WERI-Rb-1 (cell line): ENCODE data around the gene YIPF1.

Source experiments
- DNase-seq: peaks from one replicate; pipeline ENCODE4 v3.0.0-alpha.2; 2020
- H3K27ac ChIP-seq: fragments of 250-450 bp; sonication (Bioruptor Pico); 2 replicates; pipeline ENCODE4 v1.5.1; 2020; ENCODE audit warnings: mild to moderate bottlenecking, moderate library complexity
- H3K27me3 ChIP-seq: fragments of 250-450 bp; sonication (Bioruptor Pico); 2 replicates; pipeline ENCODE4 v1.5.1; 2021; ENCODE audit warnings: mild to moderate bottlenecking, low read depth, moderate library complexity; ENCODE audit not compliant: insufficient read depth, severe bottlenecking
- H3K36me3 ChIP-seq: fragments of 250-450 bp; sonication (Bioruptor Pico); 2 replicates; pipeline ENCODE4 v1.5.1; 2020; ENCODE audit warnings: mild to moderate bottlenecking, moderate library complexity
- H3K4me3 ChIP-seq: 2 replicates; pipeline ENCODE4 v1.5.1; 2011; ENCODE audit warnings: low read depth, mild to moderate bottlenecking, control low read depth, low read length
- H3K9me3 ChIP-seq: fragments of 250-450 bp; sonication (Bioruptor Pico); 2 replicates; pipeline ENCODE4 v1.5.1; 2021; ENCODE audit warnings: mild to moderate bottlenecking, moderate library complexity; ENCODE audit not compliant: severe bottlenecking
- TF ChIP-seq, protein P1 (sequence below): IDR thresholded peaks from 2 replicates; pipeline ENCODE4 v1.5.1; 2011; ENCODE audit warnings: low read depth, mild to moderate bottlenecking, control low read depth, inconsistent platforms, low read length

Gene YIPF1

DNA sequence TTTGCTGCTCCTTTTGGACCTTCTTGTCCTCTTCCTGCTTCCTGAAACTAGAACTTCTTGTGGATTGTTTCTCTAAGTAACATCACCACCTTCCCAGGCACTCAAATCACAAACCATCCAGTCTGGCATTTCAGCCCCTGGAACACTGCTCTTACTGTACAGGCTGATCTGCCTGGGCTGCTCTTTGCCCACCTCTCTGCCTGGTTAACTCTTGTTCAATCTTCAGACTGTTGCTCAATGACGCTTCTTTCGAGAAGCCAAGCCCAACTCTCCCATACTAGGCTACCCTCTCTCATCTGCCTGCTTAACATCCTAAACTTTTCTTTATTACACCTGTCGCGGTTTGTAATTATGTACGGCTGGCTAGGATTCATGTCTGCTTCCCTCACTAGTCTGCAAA is 5.0 kb upstream of the YIPF1 start:
- TF ChIP-seq, protein P1, sequence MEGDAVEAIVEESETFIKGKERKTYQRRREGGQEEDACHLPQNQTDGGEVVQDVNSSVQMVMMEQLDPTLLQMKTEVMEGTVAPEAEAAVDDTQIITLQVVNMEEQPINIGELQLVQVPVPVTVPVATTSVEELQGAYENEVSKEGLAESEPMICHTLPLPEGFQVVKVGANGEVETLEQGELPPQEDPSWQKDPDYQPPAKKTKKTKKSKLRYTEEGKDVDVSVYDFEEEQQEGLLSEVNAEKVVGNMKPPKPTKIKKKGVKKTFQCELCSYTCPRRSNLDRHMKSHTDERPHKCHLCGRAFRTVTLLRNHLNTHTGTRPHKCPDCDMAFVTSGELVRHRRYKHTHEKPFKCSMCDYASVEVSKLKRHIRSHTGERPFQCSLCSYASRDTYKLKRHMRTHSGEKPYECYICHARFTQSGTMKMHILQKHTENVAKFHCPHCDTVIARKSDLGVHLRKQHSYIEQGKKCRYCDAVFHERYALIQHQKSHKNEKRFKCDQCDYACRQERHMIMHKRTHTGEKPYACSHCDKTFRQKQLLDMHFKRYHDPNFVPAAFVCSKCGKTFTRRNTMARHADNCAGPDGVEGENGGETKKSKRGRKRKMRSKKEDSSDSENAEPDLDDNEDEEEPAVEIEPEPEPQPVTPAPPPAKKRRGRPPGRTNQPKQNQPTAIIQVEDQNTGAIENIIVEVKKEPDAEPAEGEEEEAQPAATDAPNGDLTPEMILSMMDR = no peak
- H3K4me3 ChIP-seq = no peak overlapping the region
- no peaks in the 10 kb centered on the region for H3K9me3 ChIP-seq
- no peak overlapping the region for H3K27ac ChIP-seq
- no peak for DNase-seq
- H3K36me3 ChIP-seq = no peaks in the 10 kb centered on the region
- no peaks in the 10 kb centered on the region for H3K27me3 ChIP-seq

DNA sequence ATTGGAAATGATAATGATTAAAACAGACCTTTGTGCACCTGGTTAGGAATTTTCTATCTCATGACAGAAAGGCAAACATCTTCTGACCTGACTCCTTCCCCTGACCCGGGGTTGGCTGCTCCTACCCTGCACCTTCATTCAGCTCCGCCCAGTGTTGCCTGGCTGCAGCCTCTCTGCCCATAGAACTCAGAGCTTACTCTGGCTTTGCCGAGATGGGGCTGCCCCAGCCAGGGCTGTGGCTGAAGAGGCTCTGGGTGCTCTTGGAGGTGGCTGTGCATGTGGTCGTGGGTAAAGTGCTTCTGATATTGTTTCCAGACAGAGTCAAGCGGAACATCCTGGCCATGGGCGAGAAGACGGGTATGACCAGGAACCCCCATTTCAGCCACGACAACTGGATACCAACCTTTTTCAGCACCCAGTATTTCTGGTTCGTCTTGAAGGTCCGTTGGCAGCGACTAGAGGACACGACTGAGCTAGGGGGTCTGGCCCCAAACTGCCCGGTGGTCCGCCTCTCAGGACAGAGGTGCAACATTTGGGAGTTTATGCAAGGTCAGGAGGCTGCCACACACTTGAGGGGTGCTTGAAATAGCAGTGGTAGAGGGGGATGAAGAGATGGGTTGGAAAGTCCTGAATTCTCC is 4.5 kb upstream of the YIPF1 start, which contains the start of gene DIO1:
TSS of gene DIO1 (plus strand) at position 189 of the 638 bp plus-strand sequence. CDS start at position 213, 24 bp downstream.
- Histone ChIP-seq H3K4me3 (no peak within 1 kb of the TSS), H3K27ac (no peak within 1 kb of the TSS), H3K9me3 (no peaks in the 10 kb centered on the region), H3K27me3 (no peaks in the 10 kb centered on the region), H3K36me3 (no peaks in the 10 kb centered on the region)
- DNase-seq = no peak
- TF ChIP-seq, protein P1 = no peak

DNA sequence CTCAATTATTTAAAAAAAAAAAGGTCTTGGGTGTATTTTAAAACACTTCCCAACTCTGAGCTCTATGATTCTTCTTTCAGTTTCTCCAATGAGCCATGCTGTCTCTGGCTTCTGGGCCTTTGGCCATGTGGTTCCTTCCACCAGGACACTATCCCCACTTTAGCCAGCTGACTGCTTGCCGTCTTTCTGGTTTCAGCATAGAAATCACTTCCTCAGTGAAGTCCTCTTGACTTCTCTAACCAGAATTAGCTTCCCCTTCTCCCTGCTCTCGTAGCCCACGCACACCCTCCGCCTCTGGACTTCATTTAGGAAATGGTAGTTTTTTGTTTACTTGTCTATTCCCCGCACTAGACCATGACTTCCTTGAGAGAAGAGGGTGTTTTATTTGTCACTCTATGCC is 3.3 kb upstream of the YIPF1 start:
- no peaks in the 10 kb centered on the region for H3K9me3 ChIP-seq
- no peak for DNase-seq
- no peaks in the 10 kb centered on the region for H3K27me3 ChIP-seq
- peaks cover 2% of the 10 kb centered on the region; the same call in 1 of the 2 replicates for H3K36me3 ChIP-seq
- no peak overlapping the region for H3K27ac ChIP-seq
- TF ChIP-seq, protein P1 = no peak
- H3K4me3 ChIP-seq = no peak overlapping the region

DNA sequence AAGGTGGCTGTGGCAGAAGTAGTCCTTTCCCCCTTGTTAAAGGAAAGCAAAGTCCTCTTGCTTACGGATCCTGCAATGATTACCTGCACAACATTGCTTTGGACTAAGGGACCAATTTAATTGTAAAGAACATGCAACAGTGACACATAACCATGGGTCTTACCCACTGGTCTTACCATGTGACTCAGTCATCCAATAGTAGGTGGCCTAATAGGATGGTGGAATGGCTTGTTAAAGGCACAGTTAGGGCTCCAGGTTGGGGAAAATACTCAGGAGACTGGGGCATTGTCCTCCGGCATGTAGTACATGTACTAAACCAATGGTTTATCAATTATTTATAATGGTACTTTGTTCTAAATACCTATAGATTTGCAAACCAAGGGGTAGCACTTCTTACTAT is 2.1 kb upstream of the YIPF1 start:
- TF ChIP-seq, protein P1 = no peak
- no peak for DNase-seq
- Histone ChIP-seq H3K27me3 (no peaks in the 10 kb centered on the region), H3K9me3 (no peaks in the 10 kb centered on the region), H3K27ac (no peak overlapping the region), H3K36me3 (peaks cover 2% of the 10 kb centered on the region; the same call in 1 of the 2 replicates), H3K4me3 (no peak overlapping the region)

DNA sequence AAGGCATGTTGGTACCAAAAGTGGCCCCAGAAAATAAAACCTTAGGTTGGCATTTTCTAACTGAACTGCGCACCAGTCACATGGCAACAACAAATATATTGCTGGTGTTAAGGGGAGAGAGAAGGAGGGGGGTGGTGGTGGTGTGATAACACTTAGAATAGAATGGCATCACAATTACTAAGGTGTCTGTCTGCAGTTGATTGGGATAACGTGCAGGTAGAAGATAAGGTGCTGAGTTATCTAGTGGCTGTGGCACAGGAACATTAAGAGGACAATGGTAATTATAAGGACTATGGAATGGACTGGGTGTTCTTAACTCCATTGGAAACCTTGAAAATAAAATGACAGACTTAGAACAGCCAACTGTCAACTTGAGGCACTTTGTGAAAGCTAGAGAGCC is 1.4 kb upstream of the YIPF1 start:
- no peak for DNase-seq
- Histone ChIP-seq H3K27ac (no peak overlapping the region), H3K4me3 (no peak overlapping the region), H3K27me3 (no peaks in the 10 kb centered on the region), H3K9me3 (no peaks in the 10 kb centered on the region), H3K36me3 (peaks cover 2% of the 10 kb centered on the region; the same call in 1 of the 2 replicates)
- TF ChIP-seq, protein P1 = no peak

DNA sequence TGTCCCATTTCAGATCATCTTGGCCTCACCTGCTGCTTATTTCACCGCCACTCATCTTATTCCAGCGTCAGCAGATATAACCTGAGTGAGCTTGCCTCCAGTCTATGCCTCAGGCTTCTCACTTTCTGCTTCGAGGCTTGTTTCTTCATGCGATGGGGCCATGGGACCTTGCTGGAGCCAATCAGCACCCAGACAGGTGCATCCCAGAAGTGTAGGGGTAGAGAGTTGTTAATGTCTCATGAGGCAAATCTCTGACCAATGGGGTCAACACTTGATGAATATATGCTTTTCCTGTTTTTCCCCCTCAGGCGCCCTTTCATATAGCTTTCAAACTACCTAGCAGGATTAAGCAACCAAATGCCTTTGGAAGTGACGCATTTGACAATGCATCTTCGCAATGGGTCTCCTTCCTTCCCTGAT is 935 bp upstream of the YIPF1 start:
- Histone ChIP-seq H3K36me3 (peaks cover 2% of the 10 kb centered on the region; the same call in 1 of the 2 replicates), H3K27ac (no peak overlapping the region), H3K4me3 (peak overlapping the region; percentile 60; the same call in 1 of the 2 replicates), H3K27me3 (no peaks in the 10 kb centered on the region), H3K9me3 (no peaks in the 10 kb centered on the region)
- TF ChIP-seq, protein P1 = no peak
- DNase-seq = no peak
